ENCODE measurements around the gene ROR1.
"Not testable (repeated sequence)": the region's sequence is repeated elsewhere in the genome, so short reads cannot be mapped to it uniquely, and the experiment has no call there.

ROR1 gene

GRCh38 chr1:63819795-63820194, 46.0 kb downstream of the ROR1 start:
- no peak overlapping the region for H3K4me3 ChIP-seq (ENCODE audit: low read depth, low read length)

GRCh38 chr1:63821091-63822005, 47.5 kb downstream of the ROR1 start:
- no peak overlapping the region for H3K4me3 ChIP-seq (ENCODE audit: low read depth, low read length)

GRCh38 chr1:63822540-63822939, 48.7 kb downstream of the ROR1 start:
- H3K4me3 ChIP-seq (ENCODE audit: low read depth, low read length), result no peak overlapping the region

- H3K4me3 ChIP-seq (ENCODE audit: low read depth, low read length), result no peak overlapping the region
Measured at GRCh38 chr1:63824451-63824850, 50.6 kb downstream of the ROR1 start.

- H3K4me3 ChIP-seq (ENCODE audit: low read depth, low read length), result no peak overlapping the region
Measured at GRCh38 chr1:63825111-63825510, 51.3 kb downstream of the ROR1 start.

- H3K4me3 ChIP-seq (ENCODE audit: low read depth, low read length), result not testable (repeated sequence)
Measured at GRCh38 chr1:63826246-63826861, 52.5 kb downstream of the ROR1 start.

- H3K4me3 ChIP-seq (ENCODE audit: low read depth, low read length), result no peak overlapping the region
Measured at GRCh38 chr1:63827411-63828321, 53.8 kb downstream of the ROR1 start.

GRCh38 chr1:63828322-63829044, 54.7 kb downstream of the ROR1 start:
- H3K4me3 ChIP-seq (ENCODE audit: low read depth, low read length), result no peak overlapping the region

GRCh38 chr1:63829349-63830327, 55.8 kb downstream of the ROR1 start:
- no peak overlapping the region for H3K4me3 ChIP-seq (ENCODE audit: low read depth, low read length)

- no peak overlapping the region for H3K4me3 ChIP-seq (ENCODE audit: low read depth, low read length)
Measured at GRCh38 chr1:63831409-63831808, 57.6 kb downstream of the ROR1 start.

GRCh38 chr1:63833363-63834119, 59.7 kb downstream of the ROR1 start:
- H3K4me3 ChIP-seq (ENCODE audit: low read depth, low read length), result no peak overlapping the region

GRCh38 chr1:63835128-63835527, 61.3 kb downstream of the ROR1 start:
- no peak overlapping the region for H3K4me3 ChIP-seq (ENCODE audit: low read depth, low read length)

- H3K4me3 ChIP-seq (ENCODE audit: low read depth, low read length), result no peak overlapping the region
Measured at GRCh38 chr1:63836374-63836773, 62.6 kb downstream of the ROR1 start.

- no peak overlapping the region for H3K4me3 ChIP-seq (ENCODE audit: low read depth, low read length)
Measured at GRCh38 chr1:63836830-63837229, 63.0 kb downstream of the ROR1 start.

- H3K4me3 ChIP-seq (ENCODE audit: low read depth, low read length), result no peak overlapping the region
Measured at GRCh38 chr1:63843010-63843409, 69.2 kb downstream of the ROR1 start.

- H3K4me3 ChIP-seq (ENCODE audit: low read depth, low read length), result no peak overlapping the region
Measured at GRCh38 chr1:63843884-63844283, 70.1 kb downstream of the ROR1 start.

GRCh38 chr1:63845346-63845745, 71.5 kb downstream of the ROR1 start:
- no peak overlapping the region for H3K4me3 ChIP-seq (ENCODE audit: low read depth, low read length)

GRCh38 chr1:63847308-63847910, 73.6 kb downstream of the ROR1 start:
- no peak overlapping the region for H3K4me3 ChIP-seq (ENCODE audit: low read depth, low read length)
